ENCODE data around the gene TMEM150A. TPM values are rescaled to one million over a fixed set of nuclear protein-coding genes. Genes with fewer than 3 reads are reported as not detected.

Gene TMEM150A, protein sequence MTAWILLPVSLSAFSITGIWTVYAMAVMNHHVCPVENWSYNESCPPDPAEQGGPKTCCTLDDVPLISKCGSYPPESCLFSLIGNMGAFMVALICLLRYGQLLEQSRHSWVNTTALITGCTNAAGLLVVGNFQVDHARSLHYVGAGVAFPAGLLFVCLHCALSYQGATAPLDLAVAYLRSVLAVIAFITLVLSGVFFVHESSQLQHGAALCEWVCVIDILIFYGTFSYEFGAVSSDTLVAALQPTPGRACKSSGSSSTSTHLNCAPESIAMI
- 4.4 and 4.7 TPM in 2 replicates for total RNA-seq

DNA sequence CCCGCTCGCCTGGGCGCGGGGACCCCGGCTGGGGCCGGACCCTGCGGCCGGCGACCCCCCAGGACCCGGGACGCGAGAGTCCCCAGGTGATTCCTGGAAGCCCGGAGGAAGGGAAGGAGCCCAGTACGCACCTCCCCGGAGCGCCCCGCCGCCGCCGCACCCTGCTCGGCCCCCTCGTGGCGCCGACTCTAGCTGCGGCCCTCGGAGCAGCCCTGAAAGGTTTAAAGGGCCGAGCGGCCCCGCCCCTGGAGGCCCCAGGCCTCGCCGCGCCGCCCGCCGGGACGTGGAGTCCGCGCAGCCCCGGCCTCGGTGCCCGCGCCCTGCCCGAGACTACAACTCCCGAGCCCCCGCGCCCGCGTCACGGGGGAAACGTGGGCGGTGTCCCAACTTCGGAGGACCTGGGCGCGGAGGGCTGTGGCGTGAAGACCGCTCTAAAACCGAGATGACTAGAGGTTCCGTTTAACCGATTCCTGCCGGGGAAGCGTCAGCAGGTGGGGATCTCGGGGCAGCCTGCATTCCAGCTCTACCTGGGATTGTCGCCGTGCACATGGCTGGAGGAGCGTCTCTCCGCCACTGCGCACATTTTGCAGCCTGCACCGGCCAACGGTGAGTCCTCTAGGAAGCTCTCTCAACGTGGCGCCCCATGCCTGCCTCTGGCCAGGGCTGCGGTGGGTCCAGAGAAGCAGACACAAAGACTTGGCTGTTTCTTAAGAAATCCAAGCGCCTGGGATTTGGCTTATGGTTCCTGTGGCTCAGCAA is at the start of gene TMEM150A:
Gene TMEM150A (minus strand): TSS at position 223 of the 759 bp plus-strand sequence. CDS start 750 bp downstream, outside the sequence.
- intact Hi-C loops (cut with micrococcal nuclease) = loop anchor here (1.0 to 2.0 kb wide), 3 partner anchors 10 to 64 kb away; partner anchors contain the start of genes C2orf68, MAT2A and USP39

DNA sequence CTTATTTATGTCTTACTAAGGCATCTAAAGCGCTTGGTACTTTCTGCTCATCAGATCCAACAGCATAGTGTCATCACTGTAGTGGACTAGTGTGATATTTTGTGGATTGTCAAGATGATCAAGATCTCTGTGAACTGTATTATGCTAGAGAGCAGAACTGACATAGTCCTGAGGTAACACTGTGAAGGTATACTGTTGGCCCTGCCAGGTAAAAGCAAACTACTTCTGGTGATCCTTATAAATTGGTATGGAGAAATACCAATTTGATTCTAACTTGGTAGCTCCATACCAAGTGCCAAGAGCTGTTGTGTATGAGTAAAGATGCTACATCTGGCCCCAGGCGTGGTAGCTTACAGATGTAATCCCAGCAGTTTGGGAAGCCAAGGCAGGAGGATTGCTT is 49.6 kb upstream of the TMEM150A start:
- intact Hi-C loops (cut with micrococcal nuclease) = no loop called here

DNA sequence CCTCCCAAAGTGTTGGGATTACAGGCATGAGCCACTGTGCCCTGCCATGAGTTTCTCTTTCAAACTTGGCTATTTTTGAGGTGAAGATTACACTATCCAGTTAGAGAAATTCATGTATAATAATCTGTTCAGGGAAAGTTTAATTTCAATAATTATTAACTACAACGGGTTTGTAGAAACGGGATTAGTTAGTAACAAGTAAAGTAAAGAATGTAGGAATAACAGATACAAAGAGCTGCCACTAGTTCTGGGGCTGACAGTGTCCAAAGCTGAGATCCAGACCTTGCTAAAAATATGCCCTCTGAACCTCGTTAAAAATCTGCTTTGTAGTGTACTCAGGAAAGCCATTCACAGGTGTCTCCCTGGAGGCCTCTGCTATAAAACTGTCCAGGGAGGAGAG is 48.6 kb upstream of the TMEM150A start:
- intact Hi-C loops (cut with micrococcal nuclease) = no loop called here

DNA sequence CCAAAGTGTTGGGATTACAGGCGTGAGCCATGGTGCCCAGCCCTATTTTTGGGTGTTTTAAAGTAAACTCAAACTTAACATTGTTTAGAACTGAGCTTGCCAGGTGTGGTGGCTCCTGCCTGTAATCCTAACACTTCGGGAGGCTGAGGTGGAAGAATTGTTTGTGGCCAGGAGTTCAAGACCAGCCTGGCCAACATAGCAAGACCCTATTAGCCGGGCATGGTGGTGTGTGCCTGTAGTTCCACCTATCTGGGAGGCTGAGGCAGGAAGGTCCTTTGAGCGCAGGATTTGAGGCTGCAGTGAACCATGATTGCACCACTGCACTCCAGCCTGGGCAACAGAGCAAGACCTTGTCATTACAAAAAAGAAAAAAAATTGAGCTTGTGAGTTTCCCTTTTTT is 48.0 kb upstream of the TMEM150A start:
- intact Hi-C loops (cut with micrococcal nuclease) = no loop called here

DNA sequence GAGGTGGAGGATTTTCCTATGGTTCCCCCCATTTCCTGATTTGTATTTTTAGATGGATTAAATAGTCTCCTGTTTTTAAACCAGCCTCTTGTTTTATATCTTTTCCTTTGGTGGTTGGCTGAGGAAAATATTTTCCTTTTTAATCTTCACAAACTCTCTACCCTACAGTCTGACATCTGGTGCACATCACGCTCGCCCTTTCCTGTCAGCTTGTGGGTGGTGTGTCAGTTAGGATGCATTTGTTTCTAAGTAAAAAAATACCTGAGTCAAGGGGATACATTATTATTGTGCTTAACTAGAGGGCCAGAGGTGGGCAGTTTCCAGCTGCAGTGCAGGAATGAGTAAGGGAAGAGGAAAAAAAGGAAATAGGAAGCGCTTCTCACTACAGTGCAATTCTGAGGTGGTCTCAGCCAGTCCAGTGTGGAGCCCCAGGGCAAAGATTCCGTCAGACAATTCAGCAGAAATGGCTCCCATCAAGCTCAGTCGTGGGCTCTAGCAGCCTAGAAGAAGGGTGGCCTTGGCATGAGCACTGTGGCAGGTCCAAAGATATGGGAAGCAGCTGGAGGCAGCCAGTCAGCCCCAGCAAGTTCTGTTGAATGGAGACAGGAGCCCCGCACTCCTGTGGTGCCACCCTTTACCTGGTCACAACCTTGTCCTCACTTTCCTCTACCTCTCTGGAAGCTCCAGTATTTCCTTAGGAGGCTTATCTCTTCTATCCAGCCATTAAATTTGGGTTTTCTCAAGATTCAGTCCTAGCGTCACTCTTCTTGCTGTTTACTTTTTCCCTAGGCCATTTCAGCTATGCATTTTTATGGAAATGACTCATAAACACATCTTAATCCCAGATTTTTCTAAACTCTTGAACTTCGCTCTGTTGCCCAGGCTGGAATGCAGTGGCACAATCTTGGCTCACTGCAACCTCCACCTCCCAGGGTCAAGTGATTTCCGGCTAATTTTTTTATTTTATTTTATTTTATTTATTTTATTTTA is 47.0 kb upstream of the TMEM150A start:
- intact Hi-C loops (cut with micrococcal nuclease) = loop anchor here (2.0 kb wide), 2 partner anchors 29 to 57 kb away; no protein-coding TSS in a partner anchor

DNA sequence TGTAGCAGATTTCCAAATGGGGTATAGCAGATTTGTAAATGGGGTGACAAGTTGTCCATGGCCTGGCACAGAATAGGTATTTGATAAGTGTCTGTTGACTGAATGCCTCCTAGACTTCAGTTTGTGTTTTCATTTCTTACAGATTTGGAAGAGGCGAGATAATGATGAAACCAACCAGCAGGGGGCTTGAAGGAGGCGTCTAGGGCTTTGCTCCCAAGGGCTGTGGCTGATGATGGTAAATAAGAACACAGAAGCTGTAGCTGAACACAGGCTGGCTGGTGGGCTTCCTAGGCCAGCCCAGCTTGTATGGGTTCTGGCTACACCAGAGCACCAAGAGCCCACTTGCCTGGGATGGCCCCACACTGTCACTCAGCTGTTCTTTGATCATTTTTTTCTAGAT is 46.1 kb upstream of the TMEM150A start:
- intact Hi-C loops (cut with micrococcal nuclease) = loop anchor here (1.0 to 2.0 kb wide), 3 partner anchors 30 to 166 kb away; no protein-coding TSS in a partner anchor

DNA sequence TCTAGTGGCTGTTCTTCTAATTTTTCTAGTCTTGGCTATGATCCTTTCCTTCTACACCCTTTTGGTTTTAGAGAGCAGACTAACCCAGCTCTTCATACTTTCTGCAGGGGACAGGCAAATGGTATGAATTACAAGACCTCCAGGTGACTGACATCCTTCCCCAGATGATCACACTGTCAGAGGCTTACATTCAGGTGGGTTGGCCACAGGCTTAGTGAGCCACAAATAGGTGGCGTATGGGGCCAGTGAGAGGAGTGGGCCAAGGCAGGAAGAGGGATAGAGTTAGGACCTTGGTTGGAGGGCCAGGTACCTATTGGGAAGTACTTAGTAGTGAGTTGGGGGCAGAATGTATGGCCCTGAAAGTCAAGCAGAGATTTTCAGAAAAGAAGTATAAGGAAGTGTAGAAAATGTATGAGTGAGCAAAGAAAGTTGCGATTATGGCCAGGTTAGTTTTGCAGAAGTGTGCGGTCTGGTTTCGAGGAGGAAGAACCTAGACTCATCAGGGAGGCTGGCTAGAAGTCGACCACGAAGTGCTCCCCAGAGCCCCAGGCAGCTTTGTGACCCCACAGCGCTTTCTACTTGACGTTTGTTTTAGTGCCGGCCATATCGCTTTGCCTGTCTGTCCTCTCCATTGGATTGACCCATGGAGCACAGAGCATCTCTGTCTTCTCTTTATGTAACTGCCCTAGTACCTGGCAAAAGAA is 45.5 kb upstream of the TMEM150A start:
- intact Hi-C loops (cut with micrococcal nuclease) = loop anchor here (1.0 to 2.0 kb wide), 3 partner anchors 31 to 166 kb away; no protein-coding TSS in a partner anchor

DNA sequence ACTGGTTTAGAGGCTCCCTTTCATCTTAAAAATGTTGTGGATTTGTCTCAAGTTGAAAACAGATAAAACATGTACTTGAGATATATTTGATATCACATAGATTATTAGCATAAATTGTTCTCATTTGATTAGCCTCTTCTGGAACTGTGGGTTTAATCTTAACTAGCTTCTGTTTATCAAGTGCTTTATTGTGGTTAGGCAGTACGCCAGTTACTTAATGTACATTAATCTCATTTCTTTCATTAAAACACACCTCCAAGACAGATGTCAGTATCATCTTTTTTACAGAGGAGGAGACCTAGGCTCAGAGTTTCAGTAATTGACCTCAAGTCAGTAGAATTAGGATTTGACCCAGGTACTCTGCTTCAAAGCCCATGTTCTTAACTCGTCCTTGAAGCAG is 43.7 kb upstream of the TMEM150A start:
- intact Hi-C loops (cut with micrococcal nuclease) = no loop called here

DNA sequence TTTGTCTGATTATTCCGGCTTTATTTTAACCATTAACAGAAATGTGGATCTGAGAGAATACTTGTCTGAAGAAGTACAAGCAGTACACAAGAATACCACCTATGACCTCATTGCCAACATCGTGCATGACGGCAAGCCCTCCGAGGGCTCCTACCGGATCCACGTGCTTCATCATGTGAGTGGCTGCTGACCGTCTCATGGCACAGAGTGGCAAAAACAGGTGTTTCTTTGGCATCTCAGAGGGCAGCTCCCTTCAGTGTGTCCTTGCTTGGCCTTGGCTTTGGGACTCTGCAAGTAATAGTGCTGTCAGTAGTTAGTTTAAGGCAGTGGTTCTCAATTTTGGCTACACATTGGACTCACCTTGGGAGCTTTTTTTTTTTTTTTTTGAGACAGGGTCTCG is 42.4 kb upstream of the TMEM150A start:
- intact Hi-C loops (cut with micrococcal nuclease) = no loop called here

DNA sequence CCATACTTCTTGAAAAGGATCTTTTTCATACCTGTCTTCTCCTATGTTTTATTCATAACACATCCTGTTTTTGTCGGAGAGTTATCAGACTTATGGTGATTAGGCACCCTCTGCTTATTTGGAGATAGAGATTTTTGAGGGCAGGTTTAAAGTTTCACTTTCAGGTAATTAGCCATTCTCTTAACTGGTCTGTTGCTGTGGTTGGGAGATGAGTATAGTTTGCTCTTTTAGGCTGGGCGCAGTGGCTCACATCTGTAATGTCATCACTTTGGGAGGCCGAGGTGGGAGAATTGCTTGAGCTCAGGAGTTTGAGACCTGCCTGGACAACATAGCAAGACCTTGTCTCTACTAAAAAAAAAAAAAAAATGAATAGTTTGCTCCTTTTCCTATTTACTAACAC is 40.2 kb upstream of the TMEM150A start:
- intact Hi-C loops (cut with micrococcal nuclease) = no loop called here

DNA sequence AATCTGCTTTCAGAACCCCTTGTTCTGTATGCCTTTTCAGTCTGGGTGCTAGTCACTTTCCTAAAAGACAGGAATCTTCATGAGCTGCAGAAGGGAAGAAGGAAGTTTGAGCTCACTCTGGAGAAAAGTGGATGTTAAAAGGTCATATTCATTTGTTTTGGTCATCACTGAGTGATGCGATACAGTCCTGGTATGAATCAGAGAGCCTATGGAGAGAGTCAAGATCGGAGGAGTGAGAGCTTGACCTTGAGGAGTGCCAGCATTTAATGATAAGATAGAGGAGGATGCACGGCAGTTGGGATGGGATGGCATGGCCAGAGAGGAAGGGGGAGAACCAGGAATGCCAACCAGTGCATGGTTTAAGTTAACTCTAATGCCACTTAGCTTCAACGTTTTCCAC is 33.1 kb upstream of the TMEM150A start:
- intact Hi-C loops (cut with micrococcal nuclease) = loop anchor here (2.0 kb wide), 1 partner anchor 43 kb away; no protein-coding TSS in a partner anchor

DNA sequence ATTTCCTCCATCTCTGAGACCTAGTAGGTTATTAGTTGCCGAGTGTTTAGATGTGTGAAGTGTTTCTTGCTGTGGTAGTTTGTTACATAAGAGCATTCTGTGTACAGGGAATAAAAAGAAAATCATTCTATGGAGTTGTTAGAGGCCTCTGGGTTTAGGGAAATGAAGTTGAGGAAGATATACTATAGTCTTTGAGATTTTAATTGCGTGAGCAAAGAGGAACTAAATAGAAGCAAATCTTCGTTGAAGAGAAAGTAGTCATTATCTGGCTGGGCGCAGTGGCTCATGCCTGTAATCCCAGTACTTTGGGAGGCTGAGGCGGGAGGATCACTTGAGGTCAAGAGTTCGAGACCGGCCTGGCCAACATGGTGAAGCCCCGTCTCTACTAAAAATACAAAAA is 32.5 kb upstream of the TMEM150A start:
- intact Hi-C loops (cut with micrococcal nuclease) = no loop called here

DNA sequence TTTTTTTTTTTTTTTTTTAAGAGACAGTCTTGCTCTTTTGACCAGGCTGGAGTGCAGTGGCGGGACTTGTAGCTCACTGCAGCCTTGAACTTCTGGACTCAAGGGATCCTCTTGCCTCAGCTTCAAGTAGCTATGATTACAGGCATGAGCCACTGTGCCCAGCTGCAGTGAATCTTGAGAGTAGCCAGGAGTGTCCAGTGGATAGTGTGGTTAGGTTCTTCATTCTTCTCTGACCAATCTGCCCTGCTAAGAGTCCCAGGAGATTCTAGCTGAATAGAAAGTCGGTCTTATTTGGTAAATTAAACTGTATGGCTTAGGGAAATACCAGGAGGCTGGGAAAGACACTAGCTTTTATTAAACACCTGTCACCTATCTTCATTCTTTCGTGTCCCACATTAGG is 28.8 kb upstream of the TMEM150A start:
- intact Hi-C loops (cut with micrococcal nuclease) = no loop called here

DNA sequence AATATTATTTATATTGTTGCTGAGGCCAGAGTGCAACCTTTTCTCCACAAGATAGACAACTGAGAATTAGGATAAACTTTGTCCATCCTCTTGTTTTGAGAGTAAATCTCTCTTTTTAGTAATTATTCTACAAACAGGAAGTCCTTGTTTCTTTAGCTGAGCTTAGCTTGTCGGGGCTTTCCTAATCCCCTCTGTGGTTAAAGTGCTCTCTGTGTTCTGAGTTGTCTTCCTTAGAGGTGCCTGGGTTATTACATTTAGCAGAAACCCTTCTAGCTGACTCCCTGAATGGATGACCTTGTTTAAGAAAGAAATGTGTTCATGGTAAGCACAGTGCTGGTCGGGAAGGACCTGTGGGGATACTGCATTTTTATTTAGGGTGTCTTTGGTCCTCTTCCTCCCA is 26.2 kb upstream of the TMEM150A start:
- intact Hi-C loops (cut with micrococcal nuclease) = no loop called here

DNA sequence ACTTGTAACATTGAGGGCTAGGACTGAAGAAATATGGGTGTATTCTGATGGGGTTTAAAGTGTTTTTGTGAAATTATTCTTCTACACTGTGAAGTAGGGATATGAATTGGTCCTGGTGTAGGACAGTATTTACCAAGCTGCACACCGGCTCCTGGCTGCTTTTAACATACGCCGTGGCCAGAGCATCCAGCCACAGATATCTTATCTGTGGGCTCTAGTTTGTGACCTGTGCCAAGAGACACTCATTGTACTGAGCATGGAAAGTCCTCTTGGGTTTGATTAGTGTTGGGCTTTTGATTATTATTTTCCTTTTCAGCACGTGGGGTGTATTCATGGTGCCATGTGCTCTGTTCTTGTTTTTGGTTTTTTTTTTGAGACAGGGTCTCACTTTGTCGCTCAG is 21.5 kb upstream of the TMEM150A start:
- intact Hi-C loops (cut with micrococcal nuclease) = no loop called here

DNA sequence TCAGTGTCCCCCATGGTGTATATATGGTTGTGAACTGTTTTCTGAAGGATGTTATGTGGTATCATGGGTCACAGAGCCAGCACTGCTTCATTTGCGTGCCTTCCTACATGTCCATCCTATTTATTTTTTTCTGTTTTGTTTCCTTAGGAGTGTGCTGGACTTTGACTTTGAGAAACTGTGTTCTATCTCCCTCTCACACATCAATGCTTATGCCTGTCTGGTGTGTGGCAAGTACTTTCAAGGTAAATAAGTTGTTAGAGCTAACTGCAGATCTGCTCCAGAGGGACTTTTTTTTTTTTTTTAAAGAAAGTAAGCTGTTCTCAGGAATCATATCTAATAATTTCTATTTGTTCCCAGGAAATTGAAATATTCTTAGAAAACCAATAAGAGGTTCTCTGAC is 18.8 kb upstream of the TMEM150A start:
- intact Hi-C loops (cut with micrococcal nuclease) = no loop called here

DNA sequence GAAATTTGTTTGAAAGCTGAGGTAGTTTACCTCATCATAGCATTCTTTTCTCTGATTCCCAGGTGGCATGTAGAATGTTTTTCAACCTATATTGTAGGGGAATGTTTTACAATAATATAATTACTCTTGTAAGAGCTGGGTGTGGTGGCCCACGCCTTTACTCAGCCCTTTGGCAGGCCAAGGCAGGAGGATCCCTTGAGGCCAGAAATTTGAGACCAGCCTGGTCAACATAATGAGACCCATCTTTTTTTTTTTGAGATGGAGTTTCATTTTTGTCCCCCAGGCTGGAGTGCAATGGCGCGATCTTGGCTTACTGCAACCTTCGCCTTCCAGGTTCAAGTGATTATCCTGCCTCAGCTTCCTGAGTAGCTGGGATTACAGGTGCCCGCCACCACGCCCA is 17.1 kb upstream of the TMEM150A start:
- intact Hi-C loops (cut with micrococcal nuclease) = loop anchor here (5.0 kb wide), 1 partner anchor 823 kb away; the partner anchor contains the start of gene KDM3A

DNA sequence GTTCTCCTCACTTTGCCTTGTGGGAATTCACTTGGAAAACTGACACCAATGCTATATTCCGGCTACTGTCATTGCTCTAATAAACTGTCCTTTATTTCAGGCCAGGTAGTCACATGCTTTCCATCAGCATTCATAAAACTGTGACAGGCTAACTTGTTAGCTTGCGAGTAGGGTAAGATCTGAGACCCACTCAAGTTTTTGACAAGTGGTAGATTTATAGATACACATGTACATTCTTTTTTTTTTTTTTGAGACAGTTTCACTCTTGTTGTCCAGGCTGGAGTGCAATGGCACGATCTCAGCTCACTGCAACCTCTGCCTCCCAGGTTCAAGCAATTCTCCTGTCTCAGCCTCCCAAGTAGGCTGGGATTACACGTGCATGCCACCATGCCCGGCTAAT is 15.2 kb upstream of the TMEM150A start:
- intact Hi-C loops (cut with micrococcal nuclease) = loop anchor here (2.0 to 5.0 kb wide), 2 partner anchors 577 to 825 kb away; partner anchors contain the start of genes IMMT and KDM3A

DNA sequence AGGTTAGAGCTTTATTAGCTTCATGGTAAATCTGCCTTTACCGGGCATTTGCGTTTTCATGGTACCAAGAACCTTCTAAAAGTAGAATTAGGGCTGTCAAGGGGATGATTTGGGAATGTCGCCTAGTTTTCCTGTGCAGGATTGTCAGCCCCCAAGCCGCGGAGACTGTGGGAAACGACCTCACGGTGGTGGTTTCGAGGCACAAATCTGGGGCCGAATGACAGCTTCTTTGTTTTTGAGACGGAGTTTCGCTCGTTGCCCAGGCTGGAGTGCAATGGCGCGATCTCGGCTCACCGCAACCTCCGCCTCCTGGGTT is 12.9 kb upstream of the TMEM150A start:
- intact Hi-C loops (cut with micrococcal nuclease) = loop anchor here (5.0 kb wide), 1 partner anchor 827 kb away; the partner anchor contains the start of gene KDM3A

DNA sequence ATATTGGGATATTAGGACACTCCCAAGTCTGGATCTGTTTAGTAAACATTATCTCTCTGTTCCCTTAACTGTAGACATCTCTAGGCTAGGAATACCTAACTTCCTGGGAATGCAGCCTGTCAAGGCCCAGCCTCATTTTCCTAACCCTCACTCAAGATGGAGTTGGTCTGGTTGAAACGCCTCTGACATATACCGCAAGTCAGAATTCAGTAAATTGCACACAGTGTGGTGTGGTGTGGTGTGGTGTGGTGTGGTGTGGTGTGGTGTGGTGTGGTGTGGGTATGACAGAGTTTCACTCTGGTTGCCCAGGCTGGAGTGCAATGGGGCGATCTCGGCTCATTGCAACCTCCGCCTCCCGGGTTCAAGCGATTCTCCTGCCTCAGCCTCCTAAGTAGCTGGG is 12.3 kb upstream of the TMEM150A start:
- intact Hi-C loops (cut with micrococcal nuclease) = loop anchor here (5.0 kb wide), 1 partner anchor 828 kb away; the partner anchor contains the start of gene KDM3A

Data from T-helper 1 cell treated with Interleukin-12 subunit alpha and Interleukin-12 subunit beta and Interleukin-4 antibody, amounts not matched to agents 30 ng/mL and 1 ng/mL, for 36 hours (primary cell).